Thyroid gland (tissue), 4 donors: Measurements from ENCODE around the gene TTF1. TPM values are rescaled to one million over a fixed set of nuclear protein-coding genes. Genes with fewer than 3 reads are reported as not detected.

ENCODE experiments used
- DNase-seq, 2 donors: peaks; one replicate each; pipeline ENCODE4 v3.0.0-alpha.2; 2019
- H3K27ac ChIP-seq, 3 donors: fragments of 200-600 bp; sonication (generic); 1 replicate in 2 of 3; 2 replicates in 1 of 3; pipeline ENCODE4 v1.5.1; 2016 to 2019; ENCODE audit warnings: mild to moderate bottlenecking in 1 of 3, moderate library complexity in 1 of 3
- H3K27me3 ChIP-seq: fragments of 200-600 bp; sonication (generic); one replicate; pipeline ENCODE4 v1.5.1; 2019
- H3K36me3 ChIP-seq, 2 donors: fragments of 200-600 bp; sonication (generic); one replicate each; pipeline ENCODE4 v1.5.1; 2016 to 2019
- H3K4me1 ChIP-seq, 2 donors: fragments of 200-600 bp; sonication (generic); one replicate each; pipeline ENCODE4 v1.5.1; 2017 to 2019
- H3K4me3 ChIP-seq, 3 donors: fragments of 200-600 bp; sonication (generic); replicated peaks in 1 of 3; 1 replicate in 2 of 3; 2 replicates in 1 of 3; pipeline ENCODE4 v1.5.1; 2016; ENCODE audit warnings: mild to moderate bottlenecking in 1 of 3
- H3K9me3 ChIP-seq: fragments of 200-600 bp; sonication (generic); one replicate; pipeline ENCODE4 v1.5.1; 2017
- POLR2A ChIP-seq, 2 donors: fragments of 450-650 bp; IDR thresholded peaks; one replicate each; pipeline ENCODE4 v1.6.1; 2017; ENCODE audit warnings: antibody characterized with exemption in 2 of 2, mild to moderate bottlenecking in 2 of 2, moderate library complexity in 1 of 2
- WGBS, 2 donors: methylation state at CpG; one replicate each; pipeline ENCODE4 v1.1.5; 2017; 5-methylcytosine and 5-hydroxymethylcytosine counted together
- intact Hi-C: fragments of 100-400 bp; cut with DNase I; formaldehyde crosslinking; loops from one replicate; pipeline ENCODE4 v1.15.1; 2023
- total RNA-seq, 4 donors: library from RNA; depleted of rRNA; stranded (reverse); fragments of >200 nt; gene quantifications; one replicate each; pipeline ENCODE4 v1.2.3, GENCODE V29; 2016
- TF ChIP-seq, protein P1 (sequence below), 6 experiments: fragments of 200-600 bp in 3 of 6; fragments of 450-650 bp in 3 of 6; sonication (generic) in 3 of 6; IDR thresholded peaks; one replicate each; pipeline ENCODE4 v1.5.1; 2016 to 2019; ENCODE audit warnings: antibody characterized with exemption in 6 of 6, mild to moderate bottlenecking in 2 of 6, inconsistent platforms in 1 of 6, moderate library complexity in 1 of 6

TTF1 gene
- total RNA-seq, 4 donors from 2014 or later, result 10.8 to 19.3 (median 13.6) TPM

DNA sequence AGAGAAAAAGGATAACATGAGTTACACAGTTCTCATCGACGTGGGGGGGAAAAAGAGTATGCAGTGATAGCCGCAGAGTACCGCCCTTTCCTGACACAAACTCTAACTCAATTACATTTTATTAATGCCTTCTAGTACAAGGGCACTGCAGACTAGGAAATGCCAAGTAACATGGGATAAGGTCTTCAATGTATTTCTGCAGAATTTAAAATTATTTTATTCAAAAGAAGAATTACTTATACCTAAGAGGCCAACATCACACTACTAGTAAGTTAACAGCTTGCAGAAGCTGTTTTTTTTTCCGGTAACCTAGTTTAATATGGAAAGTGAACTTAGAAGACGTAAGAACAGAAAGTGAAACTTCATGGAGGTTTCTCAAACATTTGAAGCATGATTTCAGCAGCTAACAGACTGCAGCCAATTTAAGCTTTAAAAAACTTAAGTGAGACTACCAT is 55.8 kb downstream of the TTF1 start:
- H3K4me3 ChIP-seq, result peak overlapping the region in 1 of 3 donors; percentile 4
- peaks cover 42 to 52% of the 10 kb centered on the region in 2 donors for H3K4me1 ChIP-seq
- WGBS, 2 donors, result 56 to 57% methylated on average over 6 of the region's 6 CpGs
- H3K27me3 ChIP-seq, result no peaks in the 10 kb centered on the region
- DNase-seq, result no peak
- intact Hi-C loops, result no loop called here
- no peaks in the 10 kb centered on the region for H3K9me3 ChIP-seq
- peaks cover 22 to 29% of the 10 kb centered on the region in 2 donors for H3K36me3 ChIP-seq
- TF ChIP-seq, protein P1, sequence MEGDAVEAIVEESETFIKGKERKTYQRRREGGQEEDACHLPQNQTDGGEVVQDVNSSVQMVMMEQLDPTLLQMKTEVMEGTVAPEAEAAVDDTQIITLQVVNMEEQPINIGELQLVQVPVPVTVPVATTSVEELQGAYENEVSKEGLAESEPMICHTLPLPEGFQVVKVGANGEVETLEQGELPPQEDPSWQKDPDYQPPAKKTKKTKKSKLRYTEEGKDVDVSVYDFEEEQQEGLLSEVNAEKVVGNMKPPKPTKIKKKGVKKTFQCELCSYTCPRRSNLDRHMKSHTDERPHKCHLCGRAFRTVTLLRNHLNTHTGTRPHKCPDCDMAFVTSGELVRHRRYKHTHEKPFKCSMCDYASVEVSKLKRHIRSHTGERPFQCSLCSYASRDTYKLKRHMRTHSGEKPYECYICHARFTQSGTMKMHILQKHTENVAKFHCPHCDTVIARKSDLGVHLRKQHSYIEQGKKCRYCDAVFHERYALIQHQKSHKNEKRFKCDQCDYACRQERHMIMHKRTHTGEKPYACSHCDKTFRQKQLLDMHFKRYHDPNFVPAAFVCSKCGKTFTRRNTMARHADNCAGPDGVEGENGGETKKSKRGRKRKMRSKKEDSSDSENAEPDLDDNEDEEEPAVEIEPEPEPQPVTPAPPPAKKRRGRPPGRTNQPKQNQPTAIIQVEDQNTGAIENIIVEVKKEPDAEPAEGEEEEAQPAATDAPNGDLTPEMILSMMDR (IDR thresholded peaks at IDR 0.05), result no peak
- TF ChIP-seq POLR2A (IDR thresholded peaks at IDR 0.05), result no peak
- peak overlapping the region; percentile 27 to 86 (median 61) for H3K27ac ChIP-seq

DNA sequence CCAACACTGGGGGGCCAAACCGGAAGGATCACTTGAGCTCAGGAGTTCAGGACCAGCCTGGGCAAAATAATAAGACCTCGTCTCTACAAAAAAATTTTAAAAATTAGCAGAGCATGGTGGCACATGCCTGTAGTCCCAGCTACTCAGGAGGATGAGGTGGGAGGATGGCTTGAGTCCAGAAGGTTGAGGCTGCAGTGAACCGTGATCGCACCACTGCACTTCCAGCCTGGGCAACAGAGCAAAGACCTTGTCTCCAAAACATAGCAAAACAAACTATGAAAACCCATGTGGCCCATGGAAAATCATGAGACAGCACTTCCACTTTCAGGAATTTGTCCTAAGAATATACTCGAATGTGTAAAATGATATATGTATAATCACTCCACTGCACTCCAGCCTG is 58.0 kb downstream of the TTF1 start:
- TF ChIP-seq, protein P1 (IDR thresholded peaks at IDR 0.05), result no peak
- no peak for TF ChIP-seq POLR2A (IDR thresholded peaks at IDR 0.05)
- Histone ChIP-seq H3K27ac (peak overlapping the region; percentile 61 to 86 (median 67)), H3K4me1 (peaks cover 37 to 53% of the 10 kb centered on the region in 2 donors), H3K27me3 (no peaks in the 10 kb centered on the region), H3K4me3 (no peak overlapping the region), H3K36me3 (peaks cover 44 to 51% of the 10 kb centered on the region in 2 donors), H3K9me3 (no peaks in the 10 kb centered on the region)
- peak; percentile 93 for DNase-seq
- 26 to 30% methylated on average over 5 of the region's 5 CpGs for WGBS, 2 donors
- intact Hi-C loops, result loop anchor here (10.0 kb wide), 1 partner anchor 74 kb away; no protein-coding TSS in a partner anchor

DNA sequence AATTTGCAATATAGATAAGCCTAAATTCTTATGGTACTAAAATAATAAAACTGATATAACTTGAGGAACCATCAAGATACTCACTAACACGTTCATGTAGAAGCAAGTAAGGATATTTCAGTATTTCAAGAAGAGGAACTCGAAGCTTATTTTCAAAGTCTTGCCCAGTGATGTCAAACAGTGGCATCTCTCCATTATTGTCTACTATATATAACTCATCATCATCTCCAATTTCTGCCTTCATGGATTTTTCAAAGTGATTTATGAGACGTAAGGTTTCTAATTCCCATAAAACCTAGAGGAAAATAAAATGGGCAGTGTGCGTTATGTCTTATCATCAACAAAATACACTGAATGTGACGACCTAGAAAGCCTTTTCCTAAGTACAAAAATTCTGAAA is 60.5 kb downstream of the TTF1 start:
- Histone ChIP-seq H3K27ac (no peak overlapping the region), H3K9me3 (no peaks in the 10 kb centered on the region), H3K27me3 (no peaks in the 10 kb centered on the region), H3K4me1 (peaks cover 26 to 40% of the 10 kb centered on the region in 2 donors), H3K4me3 (no peak overlapping the region), H3K36me3 (peaks cover 60 to 63% of the 10 kb centered on the region in 2 donors)
- no peak for DNase-seq
- intact Hi-C loops, result loop anchor here (10.0 kb wide), 1 partner anchor 71 kb away; no protein-coding TSS in a partner anchor
- 91 to 92% methylated on average over 5 of the region's 5 CpGs for WGBS, 2 donors
- TF ChIP-seq POLR2A (IDR thresholded peaks at IDR 0.05), result no peak
- TF ChIP-seq, protein P1 (IDR thresholded peaks at IDR 0.05), result no peak

DNA sequence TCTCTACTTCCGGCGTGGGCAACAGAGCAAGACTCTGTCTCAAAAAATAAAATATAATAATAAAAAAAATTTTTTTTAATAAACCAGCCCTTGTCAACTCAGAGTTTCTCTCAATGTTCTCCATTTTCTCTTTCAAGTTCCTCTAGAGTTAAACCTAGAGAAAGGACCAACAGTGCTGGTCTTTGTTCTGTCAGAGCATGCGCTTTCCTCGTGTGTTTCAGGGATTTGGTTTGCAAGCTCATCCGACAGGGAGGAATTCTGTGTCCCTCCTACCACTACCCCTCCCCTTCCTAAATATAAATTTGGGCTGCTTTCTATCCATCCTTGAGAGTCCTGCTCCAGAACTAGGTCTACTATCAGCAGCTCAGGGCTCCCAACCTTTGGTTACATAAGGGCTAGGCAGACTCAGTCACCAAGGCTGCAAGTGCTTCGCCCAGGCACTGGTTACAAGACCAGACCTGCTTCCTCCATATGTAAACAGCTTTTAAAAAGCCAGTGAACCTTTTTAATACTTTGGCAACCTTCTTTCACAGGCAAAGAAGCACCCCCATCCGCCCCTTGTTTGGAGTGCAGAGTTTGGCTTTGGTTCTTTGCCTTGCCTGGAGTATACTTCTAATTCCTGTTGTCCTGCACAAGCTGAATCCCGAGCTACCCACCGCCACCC is 65.3 kb downstream of the TTF1 start:
- DNase-seq, result peak; percentile 79 to 82
- WGBS, 2 donors, result 71 to 72% methylated on average over 9 of the region's 9 CpGs
- Histone ChIP-seq H3K27ac (peak overlapping the region; percentile 55 to 83 (median 77)), H3K4me3 (no peak overlapping the region), H3K27me3 (no peaks in the 10 kb centered on the region), H3K9me3 (no peaks in the 10 kb centered on the region), H3K36me3 (peaks cover 72 to 81% of the 10 kb centered on the region in 2 donors), H3K4me1 (peaks cover 12 to 25% of the 10 kb centered on the region in 2 donors)
- TF ChIP-seq POLR2A (IDR thresholded peaks at IDR 0.05), result no peak
- TF ChIP-seq, protein P1 (IDR thresholded peaks at IDR 0.05), result no peak
- intact Hi-C loops, result loop anchor here (10.0 kb wide), 1 partner anchor 67 kb away; no protein-coding TSS in a partner anchor

DNA sequence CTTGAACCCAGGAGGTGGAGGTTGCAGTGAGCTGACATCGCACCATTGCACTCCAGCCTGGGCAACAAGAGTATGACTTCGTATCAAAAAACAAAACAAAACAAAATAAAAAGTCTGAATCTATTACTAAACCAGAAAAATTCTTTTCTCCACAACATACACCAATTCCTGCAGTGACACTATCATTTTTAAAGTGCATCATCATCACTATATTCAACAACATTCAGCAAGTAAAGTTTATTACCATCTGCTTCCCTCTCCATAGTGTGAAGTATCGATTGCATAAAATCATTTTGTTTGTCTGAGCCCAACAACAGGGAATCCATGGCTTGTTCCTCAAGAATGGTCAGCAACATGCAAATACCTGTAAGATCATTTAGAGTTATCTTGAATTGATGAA is 72.3 kb downstream of the TTF1 start:
- no peak for DNase-seq
- no peaks in the 10 kb centered on the region for H3K4me1 ChIP-seq
- H3K27ac ChIP-seq, result no peak overlapping the region
- no peak overlapping the region for H3K4me3 ChIP-seq
- peaks cover 59 to 82% of the 10 kb centered on the region in 2 donors for H3K36me3 ChIP-seq
- intact Hi-C loops, result no loop called here
- WGBS, 2 donors, result 95 to 98% methylated on average over 3 of the region's 3 CpGs
- no peaks in the 10 kb centered on the region for H3K9me3 ChIP-seq
- H3K27me3 ChIP-seq, result no peaks in the 10 kb centered on the region
- TF ChIP-seq, protein P1 (IDR thresholded peaks at IDR 0.05), result no peak
- no peak for TF ChIP-seq POLR2A (IDR thresholded peaks at IDR 0.05)
